Esophagus squamous epithelium (tissue), 4 donors: ENCODE measurements around the gene OBSL1.

ENCODE experiments used
- POLR2A ChIP-seq, 4 donors: fragments of 450-650 bp; IDR thresholded peaks; one replicate each; pipeline ENCODE4 v1.6.1; 2017; ENCODE audit warnings: antibody characterized with exemption in 4 of 4, mild to moderate bottlenecking in 4 of 4, moderate library complexity in 3 of 4
- TF ChIP-seq, protein P1 (sequence below), 6 experiments: fragments of 450-650 bp in 4 of 6; fragments of 200-600 bp in 2 of 6; sonication (generic) in 2 of 6; IDR thresholded peaks; one replicate each; pipeline ENCODE4 v1.5.1; 2016 to 2019; ENCODE audit warnings: antibody characterized with exemption in 6 of 6, mild to moderate bottlenecking in 4 of 6, moderate library complexity in 4 of 6

DNA sequence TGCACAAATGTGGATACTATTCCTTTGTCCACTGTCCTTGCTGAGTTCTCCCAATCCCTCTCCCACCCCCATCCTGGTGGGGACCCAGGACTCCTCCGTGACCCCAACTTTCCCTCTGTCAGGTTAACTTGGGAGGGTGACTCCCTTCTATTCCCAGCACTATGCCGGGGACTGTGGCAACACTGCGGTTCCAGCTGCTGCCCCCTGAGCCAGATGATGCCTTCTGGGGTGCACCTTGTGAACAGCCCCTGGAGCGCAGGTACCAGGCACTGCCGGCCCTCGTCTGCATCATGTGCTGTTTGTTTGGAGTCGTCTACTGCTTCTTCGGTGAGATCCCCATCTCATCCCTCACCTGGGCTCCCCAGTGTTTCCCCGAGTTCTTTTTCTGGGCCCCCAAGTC lies 26.8 kb downstream of the OBSL1 start:
- TF ChIP-seq, protein P1, sequence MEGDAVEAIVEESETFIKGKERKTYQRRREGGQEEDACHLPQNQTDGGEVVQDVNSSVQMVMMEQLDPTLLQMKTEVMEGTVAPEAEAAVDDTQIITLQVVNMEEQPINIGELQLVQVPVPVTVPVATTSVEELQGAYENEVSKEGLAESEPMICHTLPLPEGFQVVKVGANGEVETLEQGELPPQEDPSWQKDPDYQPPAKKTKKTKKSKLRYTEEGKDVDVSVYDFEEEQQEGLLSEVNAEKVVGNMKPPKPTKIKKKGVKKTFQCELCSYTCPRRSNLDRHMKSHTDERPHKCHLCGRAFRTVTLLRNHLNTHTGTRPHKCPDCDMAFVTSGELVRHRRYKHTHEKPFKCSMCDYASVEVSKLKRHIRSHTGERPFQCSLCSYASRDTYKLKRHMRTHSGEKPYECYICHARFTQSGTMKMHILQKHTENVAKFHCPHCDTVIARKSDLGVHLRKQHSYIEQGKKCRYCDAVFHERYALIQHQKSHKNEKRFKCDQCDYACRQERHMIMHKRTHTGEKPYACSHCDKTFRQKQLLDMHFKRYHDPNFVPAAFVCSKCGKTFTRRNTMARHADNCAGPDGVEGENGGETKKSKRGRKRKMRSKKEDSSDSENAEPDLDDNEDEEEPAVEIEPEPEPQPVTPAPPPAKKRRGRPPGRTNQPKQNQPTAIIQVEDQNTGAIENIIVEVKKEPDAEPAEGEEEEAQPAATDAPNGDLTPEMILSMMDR (IDR thresholded peaks at IDR 0.05): no peak
- no peak for TF ChIP-seq POLR2A (IDR thresholded peaks at IDR 0.05)
